K562 (cell line): ENCODE results near the gene S100A2. TPM values are rescaled to one million over a fixed set of nuclear protein-coding genes. Genes with fewer than 3 reads are reported as not detected.
A peak's percentile ranks its signal among the peaks of the same experiment; 100 is the strongest.

Source experiments
- BACH1 ChIP-seq: fragments of 200-800 bp; sonication (Bioruptor generic); IDR thresholded peaks from 2 replicates; pipeline ENCODE4 v1.6.1; 2016; ENCODE audit warnings: missing genetic modification characterization, missing compliant biosample characterization
- BMI1 ChIP-seq: fragments of 150-350 bp; IDR thresholded peaks from 2 replicates; pipeline ENCODE4 v1.6.1; 2014; ENCODE audit warnings: low read length
- CAMTA2 ChIP-seq: fragments of 250-450 bp; sonication (Bioruptor Pico); conservative IDR thresholded peaks from 2 replicates; pipeline ENCODE4 v1.5.1; 2022
- CBX3 ChIP-seq, 2 experiments: IDR thresholded peaks; 1 replicate in 1 of 2; 2 replicates in 1 of 2; pipeline ENCODE4 v1.6.1; 2012; ENCODE audit warnings: inconsistent platforms in 2 of 2, low read length in 2 of 2, borderline replicate concordance in 1 of 2, control low read depth in 1 of 2
- ESRRB ChIP-seq: fragments of 250-450 bp; sonication (Bioruptor Pico); IDR thresholded peaks from 2 replicates; pipeline ENCODE4 v1.5.0; 2020; ENCODE audit warnings: mild to moderate bottlenecking, moderate library complexity, borderline replicate concordance
- FOXJ3 ChIP-seq: sonication (generic); formaldehyde crosslinking; IDR thresholded peaks from 2 replicates; pipeline ENCODE4 v1.4.0; 2020; ENCODE audit warnings: mild to moderate bottlenecking, missing genetic modification reagents
- GATAD2B ChIP-seq: fragments of 450-650 bp; IDR thresholded peaks from 2 replicates; pipeline ENCODE4 v1.6.1; 2017; ENCODE audit warnings: mild to moderate bottlenecking, borderline replicate concordance
- LCOR ChIP-seq: sonication (generic); formaldehyde crosslinking; IDR thresholded peaks from 2 replicates; pipeline ENCODE4 v1.8.0; 2022; ENCODE audit warnings: mild to moderate bottlenecking, missing genetic modification reagents
- MCM7 ChIP-seq, 2 experiments: fragments of 450-650 bp; IDR thresholded peaks; 2 replicates each; pipeline ENCODE4 v1.6.1; 2016 to 2018
- MED1 ChIP-seq: sonication (generic); formaldehyde crosslinking; IDR thresholded peaks from 2 replicates; pipeline ENCODE4 v1.8.1; 2023; ENCODE audit warnings: missing genetic modification reagents, borderline replicate concordance
- POU5F1 ChIP-seq: fragments of 150-350 bp; IDR thresholded peaks from 2 replicates; pipeline ENCODE4 v1.6.1; 2014; ENCODE audit warnings: borderline replicate concordance, low read length, low read depth, mild to moderate bottlenecking; ENCODE audit not compliant: partially characterized antibody
- RFX5 ChIP-seq: IDR thresholded peaks from 2 replicates; pipeline ENCODE4 v1.6.1; 2011; ENCODE audit warnings: low read depth, mild to moderate bottlenecking, improper control_type of control experiment, low read length
- YY1 ChIP-seq, 3 experiments: IDR thresholded peaks; 2 replicates each; pipeline ENCODE4 v1.6.1; 2011; ENCODE audit warnings: low read length in 2 of 3, mild to moderate bottlenecking in 2 of 3, moderate library complexity in 2 of 3, borderline replicate concordance in 1 of 3, control low read depth in 1 of 3, low read depth in 1 of 3; ENCODE audit not compliant: insufficient read depth in 3 of 3, insufficient replicate concordance in 2 of 3, control insufficient read depth in 1 of 3, insufficient read length in 1 of 3; ENCODE audit errors: extremely low read depth in 1 of 3
- ZKSCAN1 ChIP-seq: fragments of 150-350 bp; IDR thresholded peaks from 2 replicates; pipeline ENCODE4 v1.6.1; 2016; ENCODE audit warnings: low read depth, low read length
- polyA plus RNA-seq, 8 experiments: library from polyadenylated mRNA; depleted of rRNA in 4 of 8; stranded (reverse) in 5 of 8; unstranded in 3 of 8; fragments of >200 nt; fragmentation: Nextera tagmentation in 2 of 8; fragmentation: Illumina TruSeq in 1 of 8; extraction: Ambion mirVana in 2 of 8; extraction: Trizol in 1 of 8; gene quantifications; 2 replicates each; pipeline versions ENCODE4 v1.2.1 to v1.2.3, GENCODE V29; 2011 to 2014; ENCODE audit warnings: inconsistent platforms in 1 of 8, missing spikeins in 1 of 8
- total RNA-seq, 7 experiments: library from RNA; depleted of rRNA in 6 of 7; stranded (reverse); fragments of >200 nt in 6 of 7; fragmentation: Illumina TruSeq in 2 of 7; extraction: Trizol in 2 of 7; gene quantifications; 2 replicates each; pipeline versions ENCODE4 v1.2.1 to v1.2.3, GENCODE V29; 2011 to 2021; ENCODE audit warnings: low replicate concordance in 1 of 7
- TF ChIP-seq, protein P1 (sequence below): sonication (generic); formaldehyde crosslinking; IDR thresholded peaks from 2 replicates; pipeline ENCODE4 v1.9.0; 2022; ENCODE audit warnings: mild to moderate bottlenecking, missing genetic modification reagents
- TF ChIP-seq, protein P2 (sequence below): sonication (generic); formaldehyde crosslinking; IDR thresholded peaks from 2 replicates; pipeline ENCODE4 v1.8.1; 2023; ENCODE audit warnings: mild to moderate bottlenecking, missing genetic modification reagents
- TF ChIP-seq, protein P3 (sequence below): fragments of 450-650 bp; IDR thresholded peaks from 2 replicates; pipeline ENCODE4 v1.6.1; 2017; ENCODE audit warnings: antibody characterized with exemption, mild to moderate bottlenecking
- TF ChIP-seq, protein P4 (sequence below): fragments of 200-800 bp; sonication (Bioruptor generic); IDR thresholded peaks from 2 replicates; pipeline ENCODE4 v1.6.1; 2017; ENCODE audit warnings: missing genetic modification characterization, missing compliant biosample characterization

S100A2 gene
- total and polyA plus RNA-seq, 9 of the 15 experiments (the other 6 are each of a cell fraction or from before 2014, with no cell fraction given), result 0.28 to 0.65 (median 0.44) TPM; not detected in 4

DNA sequence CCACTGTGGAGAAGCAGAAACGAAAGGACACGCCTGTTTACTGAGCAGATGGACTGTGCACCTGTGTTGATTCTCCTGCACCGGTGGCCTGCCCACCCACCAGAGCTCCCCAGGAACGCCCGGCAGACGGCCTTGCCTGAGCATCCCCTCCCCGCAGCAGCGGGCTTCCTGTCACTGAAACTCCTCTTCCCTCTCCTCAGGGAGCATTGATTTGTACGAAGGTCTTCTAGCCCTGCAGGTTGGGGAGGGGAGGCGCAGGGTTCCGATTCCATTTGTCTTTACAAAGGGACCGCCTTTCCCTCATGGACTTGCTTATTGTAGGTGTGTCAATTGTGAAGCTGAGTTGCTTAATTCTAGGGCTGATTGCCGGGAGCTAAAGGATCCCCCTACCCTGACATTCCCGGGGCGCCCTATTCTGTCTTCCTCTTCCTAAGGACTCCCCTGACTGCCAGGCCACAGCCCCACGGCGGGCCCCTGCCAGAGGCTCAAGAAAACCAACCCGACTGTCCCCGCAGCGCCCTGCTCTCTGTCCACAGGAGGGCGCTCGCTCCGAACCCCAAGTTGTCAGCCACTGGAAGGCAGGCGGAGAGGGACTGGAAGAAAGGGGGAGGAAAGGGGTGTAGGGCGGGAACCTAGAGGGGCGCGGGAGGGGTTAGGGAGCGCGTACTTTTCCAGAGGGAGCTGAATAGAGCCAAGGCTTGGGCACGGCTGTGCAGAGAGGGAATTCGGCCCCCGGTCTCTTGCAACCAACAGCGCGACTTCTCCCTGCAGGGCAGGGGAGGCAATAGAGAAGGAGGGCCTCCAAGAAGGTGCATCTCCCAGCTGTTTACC is 32.7 kb downstream of the S100A2 start (continued):
- TF ChIP-seq, protein P1, sequence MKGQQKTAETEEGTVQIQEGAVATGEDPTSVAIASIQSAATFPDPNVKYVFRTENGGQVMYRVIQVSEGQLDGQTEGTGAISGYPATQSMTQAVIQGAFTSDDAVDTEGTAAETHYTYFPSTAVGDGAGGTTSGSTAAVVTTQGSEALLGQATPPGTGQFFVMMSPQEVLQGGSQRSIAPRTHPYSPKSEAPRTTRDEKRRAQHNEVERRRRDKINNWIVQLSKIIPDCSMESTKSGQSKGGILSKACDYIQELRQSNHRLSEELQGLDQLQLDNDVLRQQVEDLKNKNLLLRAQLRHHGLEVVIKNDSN, result 0 out of 2 replicates have a peak, but pooled peaks have one; percentile 11
- TF ChIP-seq ESRRB (CRISPR knock-in tag), result no peak
- TF ChIP-seq, protein P2, sequence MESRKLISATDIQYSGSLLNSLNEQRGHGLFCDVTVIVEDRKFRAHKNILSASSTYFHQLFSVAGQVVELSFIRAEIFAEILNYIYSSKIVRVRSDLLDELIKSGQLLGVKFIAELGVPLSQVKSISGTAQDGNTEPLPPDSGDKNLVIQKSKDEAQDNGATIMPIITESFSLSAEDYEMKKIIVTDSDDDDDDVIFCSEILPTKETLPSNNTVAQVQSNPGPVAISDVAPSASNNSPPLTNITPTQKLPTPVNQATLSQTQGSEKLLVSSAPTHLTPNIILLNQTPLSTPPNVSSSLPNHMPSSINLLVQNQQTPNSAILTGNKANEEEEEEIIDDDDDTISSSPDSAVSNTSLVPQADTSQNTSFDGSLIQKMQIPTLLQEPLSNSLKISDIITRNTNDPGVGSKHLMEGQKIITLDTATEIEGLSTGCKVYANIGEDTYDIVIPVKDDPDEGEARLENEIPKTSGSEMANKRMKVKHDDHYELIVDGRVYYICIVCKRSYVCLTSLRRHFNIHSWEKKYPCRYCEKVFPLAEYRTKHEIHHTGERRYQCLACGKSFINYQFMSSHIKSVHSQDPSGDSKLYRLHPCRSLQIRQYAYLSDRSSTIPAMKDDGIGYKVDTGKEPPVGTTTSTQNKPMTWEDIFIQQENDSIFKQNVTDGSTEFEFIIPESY (CRISPR knock-in tag), result 0 out of 2 replicates have a peak, but pooled peaks have one; percentile 52
- TF ChIP-seq CAMTA2 (CRISPR knock-in tag), result no peak
- TF ChIP-seq GATAD2B, result peak; percentile 60; the same call in 1 of the 2 replicates
- peak in 2 of 3 experiments; percentile 19 to 60 for TF ChIP-seq YY1 (IDR thresholded peaks at IDR 0.05; ENCODE audit: borderline replicate concordance in 1 of 3, control insufficient read depth in 1 of 3, extremely low read depth in 1 of 3, insufficient read depth in 3 of 3, insufficient read length in 1 of 3, insufficient replicate concordance in 2 of 3, low read depth in 1 of 3, low read length in 2 of 3)
- TF ChIP-seq CBX3 (IDR thresholded peaks at IDR 0.05; ENCODE audit: borderline replicate concordance in 1 of 2, low read length in 2 of 2), result 0 out of 3 replicates have a peak, but pooled peaks of 1 of the 2 experiments have one; percentile 28
- TF ChIP-seq, protein P3, sequence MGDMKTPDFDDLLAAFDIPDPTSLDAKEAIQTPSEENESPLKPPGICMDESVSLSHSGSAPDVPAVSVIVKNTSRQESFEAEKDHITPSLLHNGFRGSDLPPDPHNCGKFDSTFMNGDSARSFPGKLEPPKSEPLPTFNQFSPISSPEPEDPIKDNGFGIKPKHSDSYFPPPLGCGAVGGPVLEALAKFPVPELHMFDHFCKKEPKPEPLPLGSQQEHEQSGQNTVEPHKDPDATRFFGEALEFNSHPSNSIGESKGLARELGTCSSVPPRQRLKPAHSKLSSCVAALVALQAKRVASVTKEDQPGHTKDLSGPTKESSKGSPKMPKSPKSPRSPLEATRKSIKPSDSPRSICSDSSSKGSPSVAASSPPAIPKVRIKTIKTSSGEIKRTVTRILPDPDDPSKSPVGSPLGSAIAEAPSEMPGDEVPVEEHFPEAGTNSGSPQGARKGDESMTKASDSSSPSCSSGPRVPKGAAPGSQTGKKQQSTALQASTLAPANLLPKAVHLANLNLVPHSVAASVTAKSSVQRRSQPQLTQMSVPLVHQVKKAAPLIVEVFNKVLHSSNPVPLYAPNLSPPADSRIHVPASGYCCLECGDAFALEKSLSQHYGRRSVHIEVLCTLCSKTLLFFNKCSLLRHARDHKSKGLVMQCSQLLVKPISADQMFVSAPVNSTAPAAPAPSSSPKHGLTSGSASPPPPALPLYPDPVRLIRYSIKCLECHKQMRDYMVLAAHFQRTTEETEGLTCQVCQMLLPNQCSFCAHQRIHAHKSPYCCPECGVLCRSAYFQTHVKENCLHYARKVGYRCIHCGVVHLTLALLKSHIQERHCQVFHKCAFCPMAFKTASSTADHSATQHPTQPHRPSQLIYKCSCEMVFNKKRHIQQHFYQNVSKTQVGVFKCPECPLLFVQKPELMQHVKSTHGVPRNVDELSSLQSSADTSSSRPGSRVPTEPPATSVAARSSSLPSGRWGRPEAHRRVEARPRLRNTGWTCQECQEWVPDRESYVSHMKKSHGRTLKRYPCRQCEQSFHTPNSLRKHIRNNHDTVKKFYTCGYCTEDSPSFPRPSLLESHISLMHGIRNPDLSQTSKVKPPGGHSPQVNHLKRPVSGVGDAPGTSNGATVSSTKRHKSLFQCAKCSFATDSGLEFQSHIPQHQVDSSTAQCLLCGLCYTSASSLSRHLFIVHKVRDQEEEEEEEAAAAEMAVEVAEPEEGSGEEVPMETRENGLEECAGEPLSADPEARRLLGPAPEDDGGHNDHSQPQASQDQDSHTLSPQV, result peak; percentile 29
- no peak for TF ChIP-seq MED1 (CRISPR knock-in tag)
- TF ChIP-seq POU5F1, result no peak
- TF ChIP-seq, protein P4, sequence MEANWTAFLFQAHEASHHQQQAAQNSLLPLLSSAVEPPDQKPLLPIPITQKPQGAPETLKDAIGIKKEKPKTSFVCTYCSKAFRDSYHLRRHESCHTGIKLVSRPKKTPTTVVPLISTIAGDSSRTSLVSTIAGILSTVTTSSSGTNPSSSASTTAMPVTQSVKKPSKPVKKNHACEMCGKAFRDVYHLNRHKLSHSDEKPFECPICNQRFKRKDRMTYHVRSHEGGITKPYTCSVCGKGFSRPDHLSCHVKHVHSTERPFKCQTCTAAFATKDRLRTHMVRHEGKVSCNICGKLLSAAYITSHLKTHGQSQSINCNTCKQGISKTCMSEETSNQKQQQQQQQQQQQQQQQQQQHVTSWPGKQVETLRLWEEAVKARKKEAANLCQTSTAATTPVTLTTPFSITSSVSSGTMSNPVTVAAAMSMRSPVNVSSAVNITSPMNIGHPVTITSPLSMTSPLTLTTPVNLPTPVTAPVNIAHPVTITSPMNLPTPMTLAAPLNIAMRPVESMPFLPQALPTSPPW, result peak; percentile 94
- no peak for TF ChIP-seq FOXJ3
- no peak for TF ChIP-seq ZKSCAN1
- no peak for TF ChIP-seq RFX5
- no peak for TF ChIP-seq MCM7 (IDR thresholded peaks at IDR 0.05)
- no peak for TF ChIP-seq BMI1
- TF ChIP-seq BACH1 (tag), result no peak
- TF ChIP-seq LCOR, result no peak
